GM03348 (cell line): ENCODE data around the gene LRFN2.

Experiments
- DNase-seq: peaks from one replicate; pipeline ENCODE4 v3.0.0; 2012; ENCODE audit warnings: low spot score

LRFN2 gene

DNA sequence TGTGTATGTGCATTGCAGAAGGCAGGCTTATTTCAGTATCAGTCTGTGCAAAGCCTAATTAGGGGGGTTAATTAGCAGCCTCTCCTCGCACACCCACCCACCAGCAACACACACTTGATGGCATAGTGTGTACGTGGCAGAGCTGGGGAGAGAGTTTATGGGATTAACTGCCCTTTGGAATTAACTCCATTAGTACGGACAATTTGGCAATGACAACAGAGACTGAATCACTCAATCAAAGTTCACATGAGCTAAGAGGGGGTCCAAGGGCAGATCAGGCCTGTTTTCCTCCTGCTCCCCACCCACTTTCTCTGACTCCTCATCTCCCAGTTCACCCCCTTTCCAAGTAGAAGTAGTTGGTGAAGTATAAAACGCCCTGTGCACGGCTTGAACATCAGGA lies 69.5 kb downstream of the LRFN2 start:
- DNase-seq = no peak

GRCh38 chr6:40516429-40516828 lies 70.7 kb downstream of the LRFN2 start:
- no peak for DNase-seq

DNA sequence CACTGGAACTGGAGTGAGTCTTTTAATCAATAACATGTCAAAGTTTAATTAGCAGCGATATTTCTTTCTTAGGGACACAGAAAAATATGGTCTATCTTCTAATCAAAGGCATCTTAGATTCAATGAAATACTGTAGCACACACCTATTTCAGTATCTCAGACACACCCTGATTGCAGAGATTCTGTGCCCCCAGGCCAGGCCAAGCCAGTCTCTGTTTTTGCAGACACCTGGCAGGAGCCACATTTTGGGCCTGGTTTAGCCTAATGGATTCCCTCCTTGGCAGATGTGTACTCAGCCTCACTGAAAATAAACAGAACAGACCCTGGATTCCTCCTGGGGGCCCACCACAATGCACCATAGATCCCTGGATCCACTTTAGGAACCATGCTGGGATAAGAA lies 74.8 kb downstream of the LRFN2 start:
- DNase-seq = no peak

GRCh38 chr6:40511884-40512283 lies 75.3 kb downstream of the LRFN2 start:
- DNase-seq = no peak

- DNase-seq = no peak
These were observed 76.7 kb downstream of the LRFN2 start for GRCh38 chr6:40510442-40510841.

- no peak for DNase-seq
These were observed 77.4 kb downstream of the LRFN2 start for GRCh38 chr6:40509716-40510260.

- DNase-seq = no peak
These were observed 78.1 kb downstream of the LRFN2 start for GRCh38 chr6:40509086-40509485.

DNA sequence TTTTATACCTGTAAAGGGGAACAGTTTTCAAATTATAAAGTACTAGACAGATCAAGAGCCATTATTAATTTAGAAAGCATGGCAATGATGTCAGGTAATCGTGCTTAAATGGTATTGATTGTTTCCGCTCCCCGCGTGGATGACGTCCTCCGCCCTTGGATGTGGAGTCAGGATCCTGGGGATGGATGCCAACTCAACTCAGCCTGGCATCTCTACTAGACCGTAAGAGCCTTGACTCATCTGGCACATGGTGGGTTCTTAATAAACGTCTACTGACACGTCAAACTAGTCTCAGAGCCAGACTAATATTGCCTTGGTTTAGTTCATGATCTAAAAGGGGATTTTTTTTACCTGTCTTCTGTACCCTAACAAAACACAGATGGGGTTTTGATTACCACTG lies 80.2 kb downstream of the LRFN2 start:
- no peak for DNase-seq

DNA sequence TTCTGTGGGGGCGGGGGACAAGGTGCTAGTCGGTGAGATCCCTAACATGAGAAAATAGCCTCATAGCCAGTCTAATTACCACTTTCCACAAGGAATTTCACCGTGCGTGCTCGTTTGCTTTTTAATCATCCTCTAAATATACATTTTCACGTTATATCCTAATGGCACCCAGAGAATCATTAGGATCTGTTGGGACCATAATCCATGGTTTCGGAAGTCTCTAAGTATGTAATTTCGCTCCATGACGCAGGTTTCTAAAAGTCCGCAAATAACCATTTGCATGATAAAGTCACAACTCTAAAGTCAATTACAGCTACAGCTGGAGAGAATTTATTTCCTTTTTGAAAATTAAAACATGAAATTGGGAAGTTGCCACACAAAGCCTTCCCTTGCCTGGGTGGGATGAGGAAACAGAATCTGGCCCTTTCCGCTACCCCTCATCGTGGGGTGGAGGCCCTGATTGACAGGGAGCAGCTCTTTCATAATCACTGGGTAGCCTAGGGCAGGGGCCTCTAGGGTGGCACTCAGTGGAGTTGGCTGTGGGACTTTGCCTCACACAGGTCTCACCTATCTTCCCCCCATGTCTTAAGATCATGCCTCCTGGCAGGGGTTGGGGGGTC lies 81.9 kb downstream of the LRFN2 start:
- DNase-seq = no peak

DNA sequence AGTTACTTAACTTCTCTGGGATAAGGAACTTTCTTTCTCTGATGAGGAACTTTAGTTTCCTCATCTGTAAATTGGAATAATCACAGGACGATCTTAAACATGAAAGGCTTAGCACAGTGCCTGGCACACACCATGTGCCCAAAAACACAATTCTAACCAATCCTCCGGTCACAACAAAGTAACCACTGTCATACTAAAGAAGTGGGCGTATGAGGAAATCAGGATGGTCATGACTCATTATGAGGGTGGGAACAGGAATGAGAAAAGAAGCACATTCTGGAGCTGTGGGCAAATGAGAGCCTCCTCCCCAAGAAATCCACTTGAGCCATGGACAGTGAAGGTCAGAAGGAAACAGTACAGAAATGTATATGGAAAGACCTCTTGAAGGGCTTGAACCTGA lies 82.9 kb downstream of the LRFN2 start:
- DNase-seq = no peak

DNA sequence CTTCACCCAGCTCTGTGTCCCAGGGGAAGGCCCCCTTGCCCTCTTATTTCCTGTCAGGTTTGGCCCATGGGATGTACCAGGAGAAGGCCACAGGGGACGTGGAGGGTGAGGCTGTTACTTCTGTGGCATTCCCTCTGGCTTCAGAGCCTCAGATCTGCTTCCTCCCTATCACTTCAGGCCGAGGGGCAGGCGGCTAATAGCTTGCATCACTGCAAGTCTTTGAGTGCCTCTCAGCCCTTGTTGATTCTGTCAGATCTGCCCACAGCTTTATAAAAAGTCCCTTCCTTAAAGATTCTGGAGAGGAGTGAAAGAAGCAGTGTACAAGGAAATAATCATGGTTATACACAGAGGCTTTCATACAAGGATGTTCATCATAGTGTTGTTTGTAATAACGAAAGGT lies 86.9 kb downstream of the LRFN2 start:
- no peak for DNase-seq

DNA sequence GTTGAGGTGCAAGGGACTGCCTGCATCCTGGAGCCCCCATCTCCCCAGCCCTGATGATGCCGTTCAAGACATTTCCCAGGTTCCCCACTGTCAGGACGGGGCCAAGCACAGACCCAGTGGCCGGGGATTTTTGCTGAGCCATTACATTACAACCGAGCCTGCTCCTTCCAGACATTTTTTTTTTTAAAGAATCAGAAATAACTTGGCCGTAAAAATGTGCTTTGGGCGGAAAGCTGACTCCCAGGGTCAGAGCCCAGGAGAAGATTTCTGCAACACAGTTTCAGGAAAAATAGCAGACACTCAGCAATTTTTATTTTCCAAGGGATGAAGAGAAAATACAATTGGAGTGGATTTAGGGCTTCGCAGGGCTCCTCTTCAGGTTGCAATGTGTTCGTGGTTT lies 87.9 kb downstream of the LRFN2 start:
- no peak for DNase-seq

DNA sequence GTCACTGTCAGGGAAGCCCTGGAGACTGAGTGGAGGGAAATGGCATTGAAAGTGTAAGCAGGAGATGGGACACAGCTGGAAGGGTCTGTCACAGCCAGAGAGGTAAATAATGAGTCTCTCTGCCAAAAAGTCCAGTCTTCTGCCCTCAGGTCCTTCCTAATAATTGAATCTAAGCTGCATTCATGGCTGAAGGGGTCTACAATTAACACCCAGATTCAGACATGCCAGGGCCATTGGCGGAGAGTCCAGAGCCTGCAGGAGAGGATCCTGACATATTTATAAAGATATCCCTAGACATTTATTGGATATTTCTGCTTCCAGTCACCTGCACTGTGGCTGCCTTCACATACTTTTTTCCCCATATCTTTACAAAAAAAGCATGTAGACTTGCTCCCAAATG lies 89.0 kb downstream of the LRFN2 start:
- DNase-seq = no peak

DNA sequence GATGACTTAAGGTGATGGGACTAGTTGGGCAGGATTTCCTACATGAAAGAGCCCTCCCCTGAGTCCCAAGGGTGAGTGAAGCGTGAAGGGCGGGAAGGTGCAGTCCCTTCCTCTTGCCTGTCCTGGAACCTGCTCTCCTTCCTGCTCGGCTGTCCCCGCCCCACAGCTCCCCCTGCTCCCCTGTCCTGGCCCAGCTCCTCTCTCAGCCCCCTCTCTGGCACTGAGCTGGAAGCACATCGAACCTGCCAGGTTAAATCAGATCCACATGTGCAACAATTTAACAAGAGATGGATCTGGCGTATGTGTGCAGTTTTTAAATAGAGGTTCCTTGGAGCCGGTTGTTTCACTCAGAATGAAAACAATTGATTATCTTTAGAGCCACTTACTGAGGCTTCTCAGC lies 95.0 kb downstream of the LRFN2 start:
- no peak for DNase-seq

DNA sequence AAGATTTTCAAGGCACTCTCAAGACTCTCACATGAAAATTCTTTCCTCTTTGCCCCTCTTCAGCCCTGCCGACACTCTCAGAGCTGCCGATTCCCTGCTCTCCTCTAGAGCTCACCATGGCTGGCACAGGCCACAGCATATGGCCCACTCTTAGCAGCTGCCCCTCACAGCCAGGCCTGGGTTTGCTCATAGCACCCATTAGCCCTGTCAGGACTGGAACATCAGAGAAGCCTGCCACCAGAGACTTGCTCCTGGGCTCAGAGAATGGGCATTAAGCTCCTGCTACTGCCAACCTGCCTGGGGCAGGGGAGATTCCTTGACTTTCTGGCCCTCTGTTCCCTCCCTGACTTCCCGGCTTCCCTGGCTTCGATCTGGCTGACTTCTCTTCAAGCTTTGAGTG lies 96.7 kb downstream of the LRFN2 start:
- no peak for DNase-seq

DNA sequence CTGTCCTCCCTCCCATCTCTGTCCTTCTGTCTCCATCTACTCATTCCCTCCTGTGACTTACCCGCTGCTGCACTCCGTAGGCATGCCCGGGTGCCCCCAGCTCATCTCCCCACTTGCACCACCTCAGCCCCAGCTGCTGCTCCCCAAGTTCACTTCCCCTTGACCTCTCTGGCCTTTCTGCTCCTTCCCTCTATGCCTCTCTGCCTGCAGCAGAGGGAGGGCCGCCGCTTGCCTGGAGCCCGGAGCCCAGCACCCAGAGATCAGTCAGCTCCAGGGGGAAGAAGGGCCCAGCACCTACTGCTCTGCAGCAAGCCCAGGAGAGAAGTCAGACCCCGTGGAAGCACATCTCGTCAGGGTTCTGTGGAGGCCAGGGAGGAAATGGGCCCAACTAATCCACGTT lies 97.4 kb downstream of the LRFN2 start:
- no peak for DNase-seq

DNA sequence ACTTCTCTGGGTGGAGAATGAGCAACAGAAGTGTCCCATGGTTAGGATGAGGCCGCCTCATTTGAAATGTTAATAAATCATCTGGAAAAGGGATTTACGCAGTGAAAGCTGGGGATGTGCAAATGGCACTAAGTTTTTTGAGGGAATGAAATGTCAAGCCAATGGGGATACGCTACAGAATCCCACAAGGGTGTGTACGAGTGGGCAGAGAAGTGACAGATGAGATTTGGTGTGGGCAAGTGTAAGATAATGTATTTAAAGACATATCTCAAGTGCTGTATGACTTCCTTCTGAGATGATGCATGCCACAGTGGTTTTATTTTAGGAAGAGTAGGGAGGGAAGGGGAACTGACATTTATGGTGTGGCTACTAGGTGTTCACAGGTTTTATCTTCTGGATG lies 100.6 kb downstream of the LRFN2 start:
- DNase-seq = no peak

DNA sequence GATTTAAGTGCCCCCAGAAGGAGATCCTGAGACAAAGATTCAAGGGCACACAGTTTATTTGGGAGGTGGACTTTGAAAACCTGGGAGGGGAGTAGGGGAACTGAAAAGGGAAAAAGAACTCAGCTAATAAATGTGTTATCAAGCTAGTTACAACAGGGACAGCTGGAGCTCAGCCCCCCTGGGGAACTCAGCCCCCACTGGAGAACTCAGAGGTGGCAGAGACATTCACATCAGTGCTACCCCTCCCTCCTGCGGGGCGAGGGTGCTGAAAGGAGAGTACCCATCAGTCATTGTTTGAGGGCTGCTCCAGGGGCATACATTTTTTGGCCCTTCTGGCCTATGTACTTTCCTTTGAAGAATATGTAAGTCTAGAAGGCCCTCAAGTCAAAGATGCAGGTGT lies 101.4 kb downstream of the LRFN2 start:
- DNase-seq = no peak

DNA sequence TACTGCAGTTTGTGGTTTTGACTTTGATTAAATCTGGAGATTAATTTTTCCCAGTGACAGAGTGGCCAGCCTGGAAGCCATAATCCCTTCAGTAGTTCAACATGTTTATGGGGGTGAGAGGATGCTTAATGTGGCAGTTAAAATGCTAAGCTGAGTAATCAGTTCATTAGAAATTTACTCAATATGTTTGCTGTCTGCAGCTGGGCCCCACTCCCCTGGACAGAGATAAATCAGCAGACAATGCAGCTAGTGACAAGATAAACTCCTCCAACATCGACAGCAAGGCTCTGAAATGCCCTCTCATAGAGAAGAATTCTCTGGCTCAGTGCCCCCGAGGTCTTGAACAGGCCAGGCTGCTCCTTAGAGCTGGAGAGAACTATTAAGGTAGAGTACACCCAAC lies 101.9 kb downstream of the LRFN2 start:
- no peak for DNase-seq

GRCh38 chr6:40484066-40484465 lies 103.1 kb downstream of the LRFN2 start:
- DNase-seq = no peak

DNA sequence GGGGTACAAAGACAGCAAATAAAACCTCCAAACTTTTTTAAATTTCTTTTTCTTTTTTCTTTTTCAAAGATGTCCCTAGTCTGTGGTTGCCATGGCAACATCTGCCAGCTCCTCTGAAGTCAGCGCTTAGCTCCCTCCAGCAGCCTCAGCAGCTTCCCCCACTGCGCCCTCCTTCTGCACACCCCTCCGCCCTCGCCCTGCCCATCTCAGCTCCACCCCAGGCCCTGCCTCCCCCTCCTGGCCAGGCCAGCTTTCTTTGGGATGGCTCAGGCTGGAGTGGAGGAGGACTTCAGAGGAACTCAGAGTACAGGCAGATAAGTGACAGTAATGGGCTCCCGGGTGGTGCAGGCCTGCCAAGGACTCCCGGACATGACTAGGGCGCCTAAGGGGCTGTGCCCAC lies 104.6 kb downstream of the LRFN2 start:
- DNase-seq = no peak

DNA sequence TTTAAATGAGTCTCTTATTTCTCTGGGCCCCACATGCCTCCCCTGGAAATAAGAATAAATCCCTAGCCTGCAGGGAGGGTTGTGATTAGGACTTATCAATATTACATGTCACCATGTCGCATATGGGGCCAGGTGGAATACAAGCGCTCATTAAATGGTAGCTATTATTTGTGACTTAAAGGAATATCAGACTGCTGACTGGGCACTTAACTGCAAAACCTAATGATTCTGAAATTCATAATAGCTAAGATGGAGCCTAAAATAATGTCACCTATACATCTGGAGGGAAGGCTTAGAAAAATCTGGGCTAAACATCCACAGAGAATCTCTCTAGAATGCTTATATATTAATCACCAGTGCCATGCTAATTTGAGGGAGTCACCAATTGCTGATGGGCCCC lies 106.5 kb downstream of the LRFN2 start:
- no peak for DNase-seq

DNA sequence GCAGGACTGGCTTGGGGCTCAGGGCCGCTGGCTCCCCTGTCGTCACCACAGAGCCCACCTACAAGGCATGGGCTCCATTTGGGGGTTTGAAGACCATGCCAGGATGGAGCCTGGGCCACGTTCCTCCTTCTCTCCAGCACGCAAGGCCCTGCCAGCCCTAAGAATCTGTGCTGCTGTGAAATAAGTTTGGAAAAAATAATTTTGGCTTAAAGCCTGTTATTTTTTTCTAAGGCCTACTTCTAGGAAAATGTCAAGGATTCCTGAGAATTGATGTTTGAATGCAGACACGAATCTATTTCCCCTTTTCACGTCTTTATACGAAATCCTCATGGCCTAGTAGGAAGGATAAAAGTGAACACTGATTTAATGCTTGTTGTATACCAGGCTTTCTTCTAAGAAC lies 107.5 kb downstream of the LRFN2 start:
- no peak for DNase-seq

DNA sequence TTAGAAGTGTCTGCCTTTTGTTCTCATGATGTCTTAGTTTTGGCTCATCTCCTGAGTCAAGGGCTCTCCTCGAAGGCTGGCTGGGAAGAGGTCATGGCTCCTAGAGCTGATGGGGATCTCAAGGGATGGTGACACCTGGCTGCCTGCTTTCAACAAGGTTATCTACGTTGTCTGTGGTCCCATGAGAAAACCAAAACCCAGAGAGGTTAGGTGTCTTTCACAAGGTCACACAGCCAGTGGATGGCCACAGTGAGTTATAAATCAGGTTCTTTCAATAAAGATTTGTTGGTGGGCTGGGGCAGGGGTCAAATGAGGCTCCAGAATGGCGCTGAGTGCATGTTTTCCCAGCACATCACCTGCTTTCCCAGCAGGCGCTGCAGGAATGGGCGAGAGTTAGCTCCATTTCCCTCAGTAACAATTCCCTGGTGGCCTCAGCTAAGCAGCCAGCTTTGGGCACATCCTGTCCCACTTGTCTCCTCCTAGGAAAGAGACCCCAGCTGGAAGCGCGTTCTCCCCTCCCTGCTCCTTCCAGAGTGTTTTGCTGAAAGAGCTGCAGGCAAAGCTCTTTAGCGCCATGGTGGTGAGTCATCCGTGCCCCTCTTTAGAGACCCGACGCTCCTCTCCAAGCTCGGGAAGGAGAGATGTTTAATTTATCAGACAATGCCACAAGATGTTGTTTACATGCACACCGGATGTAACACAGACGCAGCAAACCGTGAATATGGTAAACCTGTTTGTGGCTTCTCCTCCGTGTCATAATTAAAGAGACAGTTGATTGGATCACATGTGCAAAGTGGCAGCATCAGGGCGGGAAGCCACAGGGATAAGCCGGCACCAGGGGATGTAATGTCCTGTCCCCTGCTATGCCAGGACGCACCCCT lies 109.7 kb downstream of the LRFN2 start:
- no peak for DNase-seq
